CMK (cell line): Measurements from ENCODE around the gene MICAL3.

Experiments used
- DNase-seq: peaks from one replicate; pipeline ENCODE4 v3.0.0-alpha.2; 2010; ENCODE audit warnings: low read depth

MICAL3 gene

DNA sequence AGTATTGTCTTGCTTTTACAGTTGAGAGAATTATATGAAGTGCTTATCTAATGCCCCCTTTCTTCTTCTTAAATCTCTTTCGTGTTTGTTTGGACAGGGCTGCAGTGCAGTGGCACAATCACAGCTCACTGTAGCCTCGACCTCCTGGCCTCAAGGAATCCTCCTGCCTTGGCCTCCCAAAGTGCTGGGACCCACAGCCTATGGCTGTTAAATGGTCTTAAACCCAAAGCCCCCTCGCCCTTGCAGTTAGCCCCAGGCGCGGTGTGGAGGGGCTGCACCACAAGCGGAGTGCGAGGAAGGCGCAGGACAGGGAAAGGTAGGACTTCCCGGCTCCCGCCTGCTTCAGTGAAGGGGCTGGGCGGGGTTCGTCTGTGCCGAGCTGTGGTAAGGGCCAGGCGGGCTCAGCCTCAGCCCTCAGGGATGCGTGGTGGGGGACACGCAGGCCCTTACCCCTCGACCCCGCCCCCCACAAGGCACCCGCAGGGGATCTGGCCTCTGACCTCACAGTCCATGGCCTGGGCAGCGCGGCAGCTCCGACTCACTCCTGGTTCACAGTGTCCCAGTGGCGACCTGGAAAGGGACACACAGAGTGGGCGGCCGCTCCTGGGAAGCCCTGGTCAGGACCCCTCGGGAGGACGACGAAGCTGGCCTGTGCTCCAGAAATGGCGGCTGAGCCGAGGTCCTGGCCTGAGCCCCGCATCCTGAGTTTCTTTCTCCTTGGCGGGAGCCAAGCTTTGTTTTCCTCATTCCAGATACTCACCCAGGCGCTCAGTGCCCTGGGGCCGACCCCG is 274.6 kb downstream of the MICAL3 start:
- no peak for DNase-seq

DNA sequence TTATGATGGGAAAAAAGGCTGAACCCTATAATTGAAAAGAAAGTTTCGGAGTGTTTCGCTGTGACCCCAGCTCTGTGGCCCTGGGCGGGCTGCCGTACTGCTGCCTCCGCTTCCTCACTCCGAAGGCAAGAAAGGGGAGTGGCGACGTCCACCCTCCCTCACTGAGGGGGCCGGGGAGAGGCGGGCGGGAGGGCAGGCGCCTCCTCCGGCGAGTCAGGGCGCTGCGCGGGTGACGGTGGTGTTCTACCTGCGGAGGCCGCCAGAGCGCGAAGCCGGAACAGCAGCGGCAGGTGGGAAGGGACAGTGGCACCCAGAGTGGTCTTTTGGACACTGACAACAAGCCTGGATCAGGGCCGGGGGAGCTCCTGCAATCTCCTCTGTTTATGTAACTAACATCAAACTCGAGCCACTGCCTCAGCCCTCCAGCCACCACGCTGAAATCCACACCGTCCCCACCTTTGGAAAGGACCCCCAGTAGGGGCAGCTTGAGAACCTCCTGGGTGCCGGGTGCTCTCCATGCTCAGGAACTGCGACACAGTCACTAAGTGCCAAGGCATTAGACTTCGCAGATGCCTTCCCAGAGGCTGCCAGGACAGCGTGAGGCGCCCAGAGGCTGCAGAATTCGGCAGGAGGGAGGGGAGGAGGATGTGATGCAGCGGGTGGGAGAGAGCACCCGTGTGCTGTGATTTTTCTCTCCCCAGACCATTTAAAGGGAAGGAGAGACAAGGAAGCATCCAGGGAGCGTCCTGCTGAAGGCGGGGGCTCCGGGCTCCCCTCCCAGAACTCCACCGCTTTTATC is 275.6 kb downstream of the MICAL3 start:
- DNase-seq: no peak

DNA sequence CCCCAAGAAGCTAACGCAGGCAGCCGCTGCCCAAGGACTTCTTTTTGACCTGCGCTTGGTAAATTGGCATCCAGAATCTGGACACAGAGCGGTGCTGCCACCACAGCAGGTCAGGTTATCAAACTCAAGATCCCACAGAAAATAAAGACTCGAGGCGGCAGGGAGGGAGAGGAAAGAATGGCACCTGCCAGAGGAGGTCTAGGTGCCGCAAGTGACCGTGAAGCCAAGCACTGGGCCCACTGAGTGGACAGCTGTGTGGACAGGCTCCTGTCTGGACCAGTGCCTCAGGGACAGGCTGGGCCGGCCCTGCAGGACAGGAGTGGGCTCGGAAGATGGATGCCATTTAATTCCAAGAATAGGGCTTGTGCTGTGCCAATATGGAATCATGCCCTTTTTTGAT is 277.4 kb downstream of the MICAL3 start:
- no peak for DNase-seq

DNA sequence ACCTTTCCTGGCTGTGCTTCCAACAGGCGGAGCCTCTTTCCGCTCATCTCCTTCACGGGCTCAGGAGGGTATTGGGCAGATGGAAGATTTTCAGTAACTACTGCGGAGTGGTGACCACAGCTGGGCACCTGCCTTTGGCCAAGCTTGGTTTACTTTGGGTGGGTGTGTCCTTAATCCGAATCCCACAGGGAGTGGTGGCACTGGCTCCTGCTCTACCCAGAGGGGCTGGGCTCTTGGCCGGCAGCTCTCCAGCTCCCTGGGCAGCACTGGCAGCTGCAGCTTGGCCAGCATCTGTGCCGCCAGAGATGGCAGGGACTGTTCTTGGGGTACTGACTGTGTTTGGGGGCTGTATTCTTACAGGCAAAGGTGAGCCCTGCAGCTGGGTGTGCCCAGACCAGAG is 279.9 kb downstream of the MICAL3 start:
- no peak for DNase-seq

DNA sequence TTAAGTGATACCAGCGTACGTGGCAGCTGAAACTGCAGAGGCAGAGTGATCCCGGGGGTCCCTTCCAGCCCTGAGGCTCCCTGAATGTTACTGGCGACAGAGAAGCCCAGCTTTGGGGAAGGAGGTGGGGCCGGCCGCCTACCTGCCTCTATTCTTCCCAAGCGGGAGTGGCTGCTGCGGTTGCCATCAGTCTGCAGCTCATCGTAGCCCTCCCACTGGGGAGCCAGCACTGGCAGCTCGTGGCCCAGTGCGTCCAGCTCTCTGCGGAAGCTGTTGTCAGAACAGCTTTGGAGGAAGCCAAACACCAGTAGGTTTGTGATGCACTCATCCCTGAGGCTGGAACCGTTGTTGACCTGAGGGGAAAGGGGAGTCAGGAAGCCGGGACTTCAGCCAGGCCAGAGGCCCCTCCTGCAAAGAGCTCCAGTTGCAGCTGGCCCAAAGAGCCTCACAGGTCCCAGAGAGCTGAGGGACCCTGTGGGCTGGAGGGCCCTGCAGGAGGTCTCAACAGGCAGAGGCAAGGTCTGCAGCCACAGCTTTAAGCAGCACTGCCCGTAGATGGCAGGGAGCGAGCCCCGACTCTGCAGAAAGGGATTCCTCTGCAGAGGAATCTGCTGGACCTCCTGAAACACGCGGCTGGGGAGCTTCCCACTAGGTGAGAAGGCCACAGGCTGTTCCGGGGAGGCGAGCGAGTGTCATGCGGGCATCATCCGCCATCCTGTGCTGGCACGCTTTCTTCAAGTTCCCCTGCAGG is 280.5 kb downstream of the MICAL3 start:
- no peak for DNase-seq

DNA sequence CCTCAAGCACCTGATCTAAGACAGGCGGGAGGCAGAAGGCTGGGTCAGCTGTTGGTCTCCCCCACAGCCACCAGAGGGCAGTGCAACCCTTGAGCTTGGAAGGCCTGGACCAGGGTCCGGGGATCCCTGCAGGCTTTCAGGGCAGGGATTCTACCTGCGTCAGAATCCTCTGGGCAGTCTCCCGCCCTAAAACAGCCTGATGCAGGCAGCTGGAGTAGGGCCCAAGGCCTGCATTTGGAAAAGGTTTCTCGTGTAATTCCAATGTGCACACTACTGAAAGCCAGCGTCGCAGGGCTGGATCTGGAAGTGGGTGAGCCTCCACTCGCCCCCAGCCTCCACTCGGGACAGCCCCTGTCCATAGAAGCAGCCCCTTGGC is 281.8 kb downstream of the MICAL3 start:
- DNase-seq: peak; percentile 21

DNA sequence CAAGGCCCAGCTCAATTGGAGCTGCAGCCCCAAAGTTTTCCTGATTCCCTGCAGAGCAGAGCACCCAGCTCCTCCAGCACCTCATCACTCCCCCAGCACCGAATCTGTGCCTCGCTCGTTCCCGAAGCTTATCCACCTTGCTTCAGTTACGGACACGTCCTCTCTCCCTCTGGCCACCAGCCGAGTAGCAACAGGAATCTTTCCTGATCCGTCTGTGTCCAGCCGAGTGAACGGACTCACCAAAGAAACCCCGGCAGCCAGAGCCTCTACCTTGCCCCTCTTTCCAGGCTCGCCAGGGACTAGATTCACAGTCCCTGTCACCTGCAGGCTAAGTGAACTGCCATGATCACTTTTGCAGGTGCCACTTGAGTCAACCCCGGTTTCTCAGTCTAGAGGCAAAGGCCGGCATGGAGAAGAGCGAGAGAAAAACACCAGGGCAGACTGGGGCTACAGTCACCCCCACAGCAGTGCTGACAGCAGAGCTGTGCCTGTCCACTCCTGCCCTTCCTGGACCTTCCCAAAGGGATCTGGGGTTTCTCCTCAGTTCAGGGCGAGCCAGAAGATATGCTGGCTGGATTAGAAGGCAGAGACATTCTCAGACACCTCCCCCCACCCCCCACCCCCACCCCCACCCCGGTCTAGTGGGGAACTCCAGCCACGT is 282.4 kb downstream of the MICAL3 start:
- DNase-seq: no peak

DNA sequence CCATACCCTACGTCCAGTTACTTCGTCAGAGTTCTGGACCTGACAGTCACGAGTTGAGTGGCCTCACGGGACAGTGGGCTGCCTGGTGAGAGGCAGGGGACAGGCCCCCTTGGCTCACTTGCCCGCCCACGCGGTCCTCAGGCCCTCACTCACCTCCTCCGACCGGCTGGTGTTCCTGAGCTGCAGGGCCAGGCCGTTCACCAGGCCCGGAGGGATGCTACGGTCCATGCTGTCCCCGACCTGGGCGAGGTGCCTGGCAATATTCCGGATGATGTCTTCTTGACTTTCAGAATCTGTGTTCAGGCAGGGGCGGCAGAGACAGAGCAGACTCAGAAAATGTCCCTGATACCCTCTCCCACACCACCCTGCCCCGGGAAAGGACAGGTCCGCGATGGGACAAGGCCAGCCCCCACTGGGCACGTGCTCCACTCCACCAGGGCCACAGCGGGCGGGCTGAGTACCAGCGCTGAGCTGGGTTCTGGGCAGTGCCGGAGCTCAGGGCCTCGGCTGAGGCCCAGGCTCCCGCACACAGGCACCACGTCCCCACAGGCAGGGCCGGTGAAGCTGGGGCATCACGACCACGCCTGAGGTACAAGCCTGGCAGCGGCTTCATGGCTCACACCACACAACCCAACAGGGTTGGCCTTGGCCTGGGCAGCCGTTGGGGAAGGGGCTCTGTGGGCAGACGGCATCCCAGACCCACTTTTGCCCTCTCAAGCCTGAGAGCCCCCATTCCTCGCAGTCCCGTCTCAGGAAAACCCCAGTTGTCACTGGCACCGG is 285.0 kb downstream of the MICAL3 start:
- DNase-seq: no peak

DNA sequence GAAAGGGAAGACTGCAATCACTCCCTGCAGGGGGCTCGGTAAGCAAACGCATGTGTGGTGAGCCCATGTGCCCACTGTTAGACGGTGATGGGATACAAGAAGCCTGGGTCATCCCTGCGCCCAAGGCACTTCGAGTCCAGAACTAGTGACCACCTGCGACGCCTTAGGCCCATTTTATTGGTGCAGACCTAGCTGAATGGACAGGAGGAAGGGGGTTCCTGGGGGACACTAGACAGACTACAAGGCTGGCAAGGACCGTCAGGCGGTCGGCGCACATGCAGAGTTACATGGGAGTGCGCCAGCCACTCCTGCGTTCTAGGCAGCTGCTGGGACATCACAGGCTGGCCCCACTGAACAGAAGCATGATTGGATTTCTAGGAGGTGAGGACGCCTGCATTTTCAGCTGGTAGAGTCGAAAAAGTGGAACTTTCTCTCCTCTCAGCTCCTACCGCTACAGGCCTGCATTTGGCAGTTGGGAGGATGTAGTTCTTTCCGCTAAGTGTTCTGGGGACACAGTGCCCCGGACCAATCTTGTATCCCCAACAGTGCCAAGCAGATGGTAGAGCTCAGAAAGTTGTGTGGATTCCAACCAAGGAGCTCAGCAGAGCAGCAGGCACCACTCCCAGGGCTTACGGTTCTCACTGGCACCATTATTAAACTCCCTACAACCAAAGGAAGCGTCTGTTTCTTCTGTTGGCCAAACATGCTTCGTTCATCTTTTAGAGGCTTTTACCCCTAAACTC is 285.8 kb downstream of the MICAL3 start:
- DNase-seq: no peak
